OCI-LY1 (cell line): ENCODE results near the gene TOX2.

Source experiments
- H2AFZ ChIP-seq: fragments of 200-600 bp; sonication (generic), shearing (Covaris generic); 2 replicates; pipeline ENCODE4 v1.6.0; 2014; ENCODE audit warnings: antibody characterized with exemption, mild to moderate bottlenecking, low read length
- H3F3A ChIP-seq: fragments of 200-600 bp; sonication (generic), shearing (Covaris generic); 2 replicates; pipeline ENCODE4 v1.6.0; 2014; ENCODE audit warnings: mild to moderate bottlenecking, antibody characterized with exemption, low read length, moderate library complexity; ENCODE audit not compliant: insufficient read depth
- H3K27ac ChIP-seq: fragments of 200-600 bp; sonication (generic); 2 replicates; pipeline ENCODE4 v1.5.1; 2014; ENCODE audit warnings: low read length, mixed run types, mild to moderate bottlenecking, low read depth; ENCODE audit not compliant: poor library complexity, severe bottlenecking
- H3K27me3 ChIP-seq: fragments of 200-600 bp; sonication (generic); 2 replicates; pipeline ENCODE4 v1.6.0; 2014; ENCODE audit warnings: antibody characterized with exemption, mild to moderate bottlenecking, low read length, moderate library complexity; ENCODE audit not compliant: insufficient read depth
- H3K36me3 ChIP-seq: fragments of 200-600 bp; sonication (generic); 2 replicates; pipeline ENCODE4 v1.6.1; 2014; ENCODE audit warnings: mild to moderate bottlenecking, antibody characterized with exemption, low read length, moderate library complexity, mixed read lengths; ENCODE audit not compliant: insufficient read depth
- H3K4me1 ChIP-seq: fragments of 200-600 bp; sonication (generic); 2 replicates; pipeline ENCODE4 v1.5.1; 2014; ENCODE audit warnings: mild to moderate bottlenecking, low read length, moderate library complexity; ENCODE audit not compliant: insufficient read depth, severe bottlenecking
- H3K4me2 ChIP-seq: fragments of 200-600 bp; sonication (generic), shearing (Covaris generic); 2 replicates; pipeline ENCODE4 v1.6.1; 2014; ENCODE audit warnings: low read length
- H3K4me3 ChIP-seq: fragments of 200-600 bp; sonication (generic); 2 replicates; pipeline ENCODE4 v1.5.1; 2014; ENCODE audit warnings: low read length, low read depth, mild to moderate bottlenecking, mixed read lengths; ENCODE audit not compliant: poor library complexity, severe bottlenecking
- H3K79me2 ChIP-seq: fragments of 200-600 bp; shearing (Covaris generic); 2 replicates; pipeline ENCODE4 v1.6.1; 2016; ENCODE audit warnings: mixed run types, low read length, mixed read lengths; ENCODE audit not compliant: insufficient read depth
- H3K9ac ChIP-seq: fragments of 200-600 bp; sonication (generic), shearing (Covaris generic); 2 replicates; pipeline ENCODE4 v1.6.1; 2014; ENCODE audit warnings: mild to moderate bottlenecking, low read length, mixed read lengths
- H3K9me2 ChIP-seq: fragments of 200-600 bp; sonication (generic), shearing (Covaris generic); 2 replicates; pipeline ENCODE4 v1.6.1; 2014; ENCODE audit warnings: low read depth, mild to moderate bottlenecking, low read length, mixed read lengths
- H3K9me3 ChIP-seq: fragments of 200-600 bp; shearing (Covaris generic); 2 replicates; pipeline ENCODE4 v1.6.1; 2014; ENCODE audit warnings: low read length, mixed read lengths
- H4K20me1 ChIP-seq: fragments of 200-600 bp; sonication (generic), shearing (Covaris generic); 2 replicates; pipeline ENCODE4 v1.6.0; 2016; ENCODE audit warnings: mild to moderate bottlenecking, low read length; ENCODE audit not compliant: insufficient read depth
- CTCF ChIP-seq: fragments of 200-600 bp; sonication (generic), shearing (Covaris generic); IDR thresholded peaks from 2 replicates; pipeline ENCODE4 v1.5.1; 2017; ENCODE audit warnings: mild to moderate bottlenecking, antibody characterized with exemption, low read length, moderate library complexity, mixed read lengths
- EZH2 ChIP-seq: fragments of 200-600 bp; sonication (generic), shearing (Covaris generic); IDR thresholded peaks from 2 replicates; pipeline ENCODE4 v1.8.0; 2017; ENCODE audit warnings: borderline replicate concordance, mixed run types, mild to moderate bottlenecking, antibody characterized with exemption, low read length, moderate library complexity, mixed read lengths

Gene TOX2

DNA sequence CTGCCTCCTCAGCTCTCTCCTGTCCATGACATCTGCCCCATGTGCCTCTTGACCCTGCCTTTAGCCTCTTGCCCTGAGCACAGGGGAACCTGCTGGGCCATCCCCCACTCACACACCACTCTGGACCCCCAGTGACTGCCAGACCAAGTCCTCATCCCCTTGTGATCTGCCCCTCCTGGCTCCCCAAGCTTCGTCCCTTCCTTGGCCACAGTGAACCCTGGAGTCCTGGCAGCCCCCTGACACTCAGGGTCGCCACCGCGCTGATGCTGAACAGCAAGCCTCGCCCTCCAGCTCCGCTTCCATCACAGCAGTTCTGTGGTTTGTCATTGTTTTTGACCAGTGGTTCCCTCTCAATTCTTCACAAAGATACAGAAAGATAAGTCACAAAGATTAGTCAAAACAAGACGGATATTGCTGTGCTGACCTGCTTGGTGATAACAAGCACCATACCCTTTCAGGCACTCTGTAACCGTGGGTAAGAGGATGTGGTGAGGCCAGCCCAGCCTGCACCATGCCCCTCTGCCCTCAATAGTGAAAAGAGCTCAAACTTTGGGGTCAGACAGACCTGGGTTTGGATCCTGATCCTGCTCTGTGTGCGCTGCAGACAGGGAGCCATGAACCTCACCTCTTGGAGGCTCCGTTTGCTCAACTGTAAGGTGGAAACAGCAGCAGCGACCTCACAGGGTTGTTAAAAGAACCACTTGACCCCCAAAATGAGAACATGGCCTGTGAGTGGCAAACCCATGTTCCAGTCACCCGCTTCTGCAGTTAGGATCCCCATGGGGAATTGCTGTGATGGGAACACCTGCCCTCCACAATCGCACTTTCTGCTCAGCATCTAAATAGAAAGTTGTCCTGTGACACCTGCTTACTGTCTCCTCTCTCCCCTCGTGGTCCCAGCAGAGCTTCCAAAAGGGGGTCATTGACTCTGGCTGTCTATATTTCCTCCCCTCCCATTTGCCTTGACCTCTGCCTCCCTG is 114.5 kb downstream of the TOX2 start:
- no peaks in the 10 kb centered on the region for H3F3A ChIP-seq

GRCh38 chr20:44029848-44030230 is 115.2 kb downstream of the TOX2 start:
- H3K9me2 ChIP-seq, result no peaks in the 10 kb centered on the region
- H3K4me2 ChIP-seq, result no peak overlapping the region
- TF ChIP-seq EZH2 (no peak), CTCF (no peak)
- H3K79me2 ChIP-seq, result no peaks in the 10 kb centered on the region
- peaks cover 7% of the 10 kb centered on the region; the same call in 1 of the 2 replicates for H3K27me3 ChIP-seq
- H3K36me3 ChIP-seq, result no peaks in the 10 kb centered on the region
- H3F3A ChIP-seq, result no peaks in the 10 kb centered on the region
- H3K4me1 ChIP-seq, result no peaks in the 10 kb centered on the region
- H2AFZ ChIP-seq, result no peak overlapping the region
- H3K4me3 ChIP-seq, result no peak overlapping the region
- H4K20me1 ChIP-seq, result no peaks in the 10 kb centered on the region
- no peaks in the 10 kb centered on the region for H3K9me3 ChIP-seq
- no peak overlapping the region for H3K9ac ChIP-seq
- no peak overlapping the region for H3K27ac ChIP-seq

More for the DNA sequence above, 114.5 kb downstream of the TOX2 start:
- H3K9me2 ChIP-seq, result no peaks in the 10 kb centered on the region
- no peak overlapping the region for H3K27ac ChIP-seq
- no peak overlapping the region for H3K4me2 ChIP-seq
- H3K4me1 ChIP-seq, result no peaks in the 10 kb centered on the region
- no peak overlapping the region for H2AFZ ChIP-seq
- no peaks in the 10 kb centered on the region for H3K36me3 ChIP-seq
- no peak overlapping the region for H3K9ac ChIP-seq
- TF ChIP-seq EZH2 (no peak), CTCF (no peak)
- H3K4me3 ChIP-seq, result no peak overlapping the region
- no peaks in the 10 kb centered on the region for H3K79me2 ChIP-seq
- H3K27me3 ChIP-seq, result peaks cover 7% of the 10 kb centered on the region; the same call in 1 of the 2 replicates
- no peaks in the 10 kb centered on the region for H3K9me3 ChIP-seq
- H4K20me1 ChIP-seq, result no peaks in the 10 kb centered on the region

- H3K36me3 ChIP-seq, result no peaks in the 10 kb centered on the region
- H3K27ac ChIP-seq, result no peak overlapping the region
- H3K4me3 ChIP-seq, result no peak overlapping the region
- no peak overlapping the region for H3K4me2 ChIP-seq
- no peaks in the 10 kb centered on the region for H3K9me2 ChIP-seq
- H3K79me2 ChIP-seq, result no peaks in the 10 kb centered on the region
- no peak for TF ChIP-seq EZH2
- no peaks in the 10 kb centered on the region for H3K4me1 ChIP-seq
- H3K9ac ChIP-seq, result no peak overlapping the region
- peaks cover 7% of the 10 kb centered on the region; the same call in 1 of the 2 replicates for H3K27me3 ChIP-seq
- no peaks in the 10 kb centered on the region for H4K20me1 ChIP-seq
- H3F3A ChIP-seq, result no peaks in the 10 kb centered on the region
- H2AFZ ChIP-seq, result no peak overlapping the region
- no peaks in the 10 kb centered on the region for H3K9me3 ChIP-seq
Measured at GRCh38 chr20:44030394-44030793, 115.7 kb downstream of the TOX2 start.
